BE2C (cell line): Measurements from ENCODE around the gene NOXA1.

Experiments used
- DNase-seq: peaks from one replicate; pipeline ENCODE4 v3.0.0-alpha.2; 2020
- H3K27me3 ChIP-seq: fragments of 250-450 bp; sonication (Bioruptor Pico); 2 replicates; pipeline ENCODE4 v1.5.1; 2020; ENCODE audit warnings: mild to moderate bottlenecking
- H3K36me3 ChIP-seq: fragments of 250-450 bp; sonication (Bioruptor Pico); 2 replicates; pipeline ENCODE4 v1.5.1; 2020; ENCODE audit warnings: mild to moderate bottlenecking
- H3K4me1 ChIP-seq: fragments of 250-450 bp; sonication (Bioruptor Pico); 2 replicates; pipeline ENCODE4 v1.5.1; 2020
- H3K4me3 ChIP-seq: 2 replicates; pipeline ENCODE4 v1.5.1; 2011; ENCODE audit warnings: low read depth, low read length
- H3K9me3 ChIP-seq: fragments of 250-450 bp; sonication (Bioruptor Pico); 2 replicates; pipeline ENCODE4 v1.5.1; 2020
- TF ChIP-seq, protein P1 (sequence below): IDR thresholded peaks from 2 replicates; pipeline ENCODE4 v1.5.1; 2012; ENCODE audit warnings: mild to moderate bottlenecking, low read depth, low read length

Gene NOXA1

DNA sequence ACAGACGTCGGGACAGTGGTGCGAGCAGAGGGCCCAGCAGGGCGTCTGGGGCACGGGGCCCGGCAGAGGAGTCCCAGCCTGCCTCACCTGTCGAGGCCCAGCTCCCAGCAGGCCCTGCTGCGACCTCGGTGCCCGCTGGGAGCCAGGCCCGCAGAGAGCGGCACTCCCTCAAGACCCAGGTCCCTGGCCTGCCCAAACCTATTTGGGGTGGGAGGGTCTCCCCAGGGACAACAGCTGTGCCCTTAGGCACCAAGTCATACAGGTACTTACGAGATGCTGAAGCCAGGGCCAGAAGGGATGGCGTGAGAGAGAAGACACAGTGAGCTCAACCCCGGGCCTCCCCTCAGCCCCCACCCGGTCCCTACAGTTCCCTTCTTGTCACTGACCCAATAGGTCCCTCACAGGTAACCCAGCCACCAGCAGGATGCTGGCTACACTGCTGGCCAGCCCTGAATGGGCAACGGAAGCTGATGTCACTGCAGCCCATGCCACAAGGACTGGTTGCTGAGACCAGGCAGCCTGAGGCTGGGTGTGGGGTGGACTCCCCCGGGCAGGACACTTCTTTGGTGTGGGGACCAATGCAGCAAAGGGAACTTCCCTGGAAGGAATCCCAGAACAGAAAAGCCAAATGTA is 32.3 kb downstream of the NOXA1 start:
- TF ChIP-seq, protein P1, sequence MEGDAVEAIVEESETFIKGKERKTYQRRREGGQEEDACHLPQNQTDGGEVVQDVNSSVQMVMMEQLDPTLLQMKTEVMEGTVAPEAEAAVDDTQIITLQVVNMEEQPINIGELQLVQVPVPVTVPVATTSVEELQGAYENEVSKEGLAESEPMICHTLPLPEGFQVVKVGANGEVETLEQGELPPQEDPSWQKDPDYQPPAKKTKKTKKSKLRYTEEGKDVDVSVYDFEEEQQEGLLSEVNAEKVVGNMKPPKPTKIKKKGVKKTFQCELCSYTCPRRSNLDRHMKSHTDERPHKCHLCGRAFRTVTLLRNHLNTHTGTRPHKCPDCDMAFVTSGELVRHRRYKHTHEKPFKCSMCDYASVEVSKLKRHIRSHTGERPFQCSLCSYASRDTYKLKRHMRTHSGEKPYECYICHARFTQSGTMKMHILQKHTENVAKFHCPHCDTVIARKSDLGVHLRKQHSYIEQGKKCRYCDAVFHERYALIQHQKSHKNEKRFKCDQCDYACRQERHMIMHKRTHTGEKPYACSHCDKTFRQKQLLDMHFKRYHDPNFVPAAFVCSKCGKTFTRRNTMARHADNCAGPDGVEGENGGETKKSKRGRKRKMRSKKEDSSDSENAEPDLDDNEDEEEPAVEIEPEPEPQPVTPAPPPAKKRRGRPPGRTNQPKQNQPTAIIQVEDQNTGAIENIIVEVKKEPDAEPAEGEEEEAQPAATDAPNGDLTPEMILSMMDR, result no peak
- peaks cover 37% of the 10 kb centered on the region for H3K4me1 ChIP-seq
- H3K4me3 ChIP-seq, result no peak overlapping the region

DNA sequence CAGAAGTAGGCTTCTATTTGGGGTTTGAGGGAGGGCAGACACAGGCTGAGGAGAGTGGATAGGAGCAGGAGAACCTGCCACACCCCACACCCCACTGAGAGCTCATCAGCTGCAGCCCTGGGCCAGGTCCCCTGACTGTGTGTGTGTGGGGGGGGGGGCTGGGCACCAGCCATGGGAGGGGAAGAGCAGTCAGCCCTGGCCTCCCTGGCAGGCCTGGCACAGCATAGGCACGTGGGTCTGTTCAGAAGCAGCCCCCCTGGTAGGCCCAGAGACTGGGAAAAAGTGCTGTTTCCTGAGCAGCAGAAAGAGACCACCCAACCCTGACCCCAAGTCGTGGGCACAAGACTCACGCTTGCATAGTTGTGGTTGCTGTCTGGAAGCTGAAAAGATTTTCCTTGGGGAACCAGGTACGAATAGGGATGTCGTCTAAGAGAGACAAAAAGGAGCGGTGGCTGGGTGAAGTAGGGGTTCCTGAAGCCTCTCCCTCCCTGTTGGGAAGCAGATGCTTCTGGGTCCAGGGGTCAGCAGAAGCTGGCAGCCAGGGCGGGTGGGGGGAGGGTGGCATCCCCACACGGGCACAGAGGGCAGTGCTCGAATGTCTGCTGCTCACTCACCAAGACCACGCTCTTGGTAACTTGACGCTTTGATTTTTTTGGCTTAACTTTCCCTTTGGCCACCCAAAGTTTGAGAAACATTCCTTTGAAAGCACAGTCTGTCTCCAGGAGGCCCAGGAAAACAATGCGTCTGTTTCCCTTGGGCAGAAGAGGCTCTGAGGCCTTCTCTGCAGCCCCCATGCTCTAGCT is 33.1 kb downstream of the NOXA1 start:
- DNase-seq, result no peak
- Histone ChIP-seq H3K4me1 (peaks cover 37% of the 10 kb centered on the region), H3K27me3 (no peaks in the 10 kb centered on the region), H3K4me3 (no peak overlapping the region), H3K36me3 (peaks cover 50% of the 10 kb centered on the region), H3K9me3 (no peaks in the 10 kb centered on the region)
- TF ChIP-seq, protein P1, result no peak

More for the DNA sequence above, 32.3 kb downstream of the NOXA1 start:
- DNase-seq, result no peak
- Histone ChIP-seq H3K9me3 (no peaks in the 10 kb centered on the region), H3K27me3 (no peaks in the 10 kb centered on the region), H3K36me3 (peaks cover 50% of the 10 kb centered on the region)

DNA sequence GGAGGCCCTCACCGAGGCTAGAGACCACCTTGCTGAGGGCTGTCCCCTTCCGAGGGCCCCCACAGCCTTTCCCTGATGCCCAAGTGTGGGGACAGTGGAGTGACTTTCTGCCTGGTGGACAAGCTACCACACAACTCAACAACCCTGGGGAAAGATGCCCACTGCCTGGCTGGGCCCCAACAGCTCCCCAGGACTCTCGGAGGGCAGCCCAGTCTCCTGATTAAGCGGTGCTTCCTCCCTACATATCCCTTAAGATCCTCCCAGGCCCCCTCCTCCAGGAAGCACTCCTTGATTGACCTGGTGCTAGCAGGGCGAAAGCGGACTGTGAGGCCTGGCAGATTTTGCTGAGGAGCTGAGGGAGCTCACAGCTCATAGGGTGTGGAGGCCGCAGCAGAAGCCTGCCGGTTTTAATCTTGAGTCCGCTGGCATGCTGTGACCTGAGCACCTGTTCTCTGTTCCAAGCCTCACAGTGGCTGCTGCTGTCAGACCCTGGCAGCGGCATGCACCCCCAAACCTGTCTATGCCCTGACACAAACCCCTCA is 33.7 kb downstream of the NOXA1 start:
- DNase-seq, result no peak
- peaks cover 50% of the 10 kb centered on the region for H3K36me3 ChIP-seq
- no peaks in the 10 kb centered on the region for H3K9me3 ChIP-seq
- H3K4me1 ChIP-seq, result peaks cover 37% of the 10 kb centered on the region
- TF ChIP-seq, protein P1, result no peak
- H3K4me3 ChIP-seq, result no peak overlapping the region
- no peaks in the 10 kb centered on the region for H3K27me3 ChIP-seq

DNA sequence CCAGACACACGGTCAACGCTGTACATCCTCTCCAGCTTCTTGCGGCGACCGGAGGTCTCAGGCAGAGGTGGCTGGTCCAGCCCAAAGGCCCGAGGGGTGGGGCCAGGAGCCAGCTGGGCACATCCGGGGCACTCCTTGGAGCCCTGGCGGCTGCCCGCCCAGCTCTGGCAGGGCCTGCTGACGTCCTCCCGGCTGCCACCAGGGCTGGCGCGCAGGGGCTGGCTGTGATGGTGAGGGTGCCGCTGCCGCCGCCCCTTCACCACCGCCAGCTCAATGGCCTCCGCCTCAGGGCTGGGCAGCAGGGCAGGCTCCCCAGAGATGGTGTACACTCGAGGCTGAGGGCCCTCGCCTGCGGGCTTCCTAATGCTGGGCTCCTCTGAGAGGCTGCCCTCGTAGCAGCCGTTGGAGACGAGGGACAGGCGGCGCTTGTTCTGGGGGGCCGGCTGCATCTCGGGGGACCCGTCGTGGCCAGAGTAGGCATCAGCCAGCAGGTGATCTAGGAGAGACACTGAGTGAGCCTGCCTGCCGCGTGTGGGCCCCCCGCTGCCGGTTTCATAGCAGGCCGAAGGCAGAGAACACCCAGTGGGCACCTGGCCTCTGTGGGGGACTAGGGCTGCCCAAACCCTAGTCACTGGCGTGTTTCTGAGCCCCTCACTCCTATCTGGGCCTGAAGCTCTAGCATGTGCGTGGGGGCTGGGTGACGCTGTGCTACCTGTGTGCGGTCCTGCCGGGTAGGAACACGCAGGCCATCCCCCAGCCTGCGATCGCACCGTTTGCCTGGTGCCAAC is 34.4 kb downstream of the NOXA1 start:
- TF ChIP-seq, protein P1, result no peak
- H3K4me3 ChIP-seq, result peak overlapping the region; percentile 85
- H3K36me3 ChIP-seq, result peaks cover 47% of the 10 kb centered on the region
- peak; percentile 20 for DNase-seq
- H3K27me3 ChIP-seq, result no peaks in the 10 kb centered on the region
- H3K4me1 ChIP-seq, result peaks cover 37% of the 10 kb centered on the region
- no peaks in the 10 kb centered on the region for H3K9me3 ChIP-seq

DNA sequence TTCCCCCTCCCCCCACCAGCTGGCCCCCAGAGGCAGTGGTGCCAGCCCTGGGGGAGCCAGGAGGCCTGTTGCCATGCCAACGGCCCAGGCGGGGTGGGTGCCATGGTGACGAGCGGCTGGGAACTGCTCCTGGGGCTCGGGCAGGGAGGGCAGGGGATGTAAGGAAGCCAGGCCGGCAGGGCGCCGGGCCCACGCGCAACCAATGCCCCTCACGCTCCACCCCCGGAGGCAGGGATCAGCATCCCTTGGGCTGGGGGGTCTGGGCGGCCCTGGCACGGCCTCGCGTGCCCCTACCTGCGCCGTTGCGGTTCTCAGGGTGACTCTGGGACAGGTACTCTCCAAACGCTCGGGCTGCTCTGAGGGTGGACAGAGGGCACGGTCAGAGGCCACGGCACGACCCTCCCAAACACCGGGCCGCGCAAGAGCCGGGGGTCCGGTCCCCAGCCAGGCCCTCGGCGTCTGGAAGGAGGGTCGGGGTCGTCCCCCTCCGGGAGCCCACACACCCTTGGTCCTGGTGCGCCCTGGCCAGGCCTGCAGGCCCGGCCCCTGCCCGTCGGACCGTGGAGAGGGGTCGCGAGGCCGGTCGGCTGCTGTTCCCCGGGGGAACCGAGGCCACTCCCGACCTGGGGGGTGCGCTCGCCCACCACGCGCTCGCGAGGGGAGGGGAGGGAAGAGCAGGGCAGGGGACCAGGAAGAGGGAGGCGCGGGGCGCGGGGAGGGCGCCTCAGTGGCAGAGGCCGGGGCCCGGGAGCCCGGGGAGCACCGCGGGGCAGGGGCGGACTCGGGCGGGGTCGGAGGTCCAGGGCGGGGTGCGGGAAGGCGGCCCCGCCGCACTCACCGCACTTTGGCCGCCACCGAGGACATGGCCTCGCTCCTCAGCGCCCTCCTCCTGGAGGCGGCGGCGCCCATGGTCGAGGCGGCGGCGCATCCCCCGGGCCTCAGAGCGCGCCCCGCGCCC is 35.3 kb downstream of the NOXA1 start:
- Histone ChIP-seq H3K27me3 (no peaks in the 10 kb centered on the region), H3K4me3 (peak overlapping the region; percentile 85), H3K36me3 (peaks cover 38% of the 10 kb centered on the region), H3K9me3 (no peaks in the 10 kb centered on the region), H3K4me1 (peaks cover 37% of the 10 kb centered on the region)
- TF ChIP-seq, protein P1, result no peak
- DNase-seq, result peak; percentile 79
